A549 (cell line): ENCODE results near the gene ASMT. TPM values are rescaled to one million over a fixed set of nuclear protein-coding genes. Genes with fewer than 3 reads are reported as not detected.
A peak's percentile ranks its signal among the peaks of the same experiment; 100 is the strongest.
"Not testable (repeated sequence)": the region's sequence is repeated elsewhere in the genome, so short reads cannot be mapped to it uniquely, and the experiment has no call there.

ENCODE experiments used
- ATAC-seq, 2 experiments: fragments of 200-7000 bp in 1 of 2; fragments of >200 bp in 1 of 2; cut with Nextera tagmentation in 1 of 2; cut with Tn5 transposase in 1 of 2; 3 replicates each; pipeline versions ENCODE4 v1.8.0 to v1.9.1; 2018 to 2020; ENCODE audit warnings: mild to moderate bottlenecking in 1 of 2, moderate library complexity in 1 of 2
- CTCF ChIA-PET: fragments of 300-600 bp; sonication (Branson Sonifier 250); formaldehyde crosslinking; extraction: SDS; loops from one replicate; lab custom pipeline; 2021; ENCODE audit warnings: antibody characterized with exemption, inconsistent platforms; lab: Yijun Ruan, JAX
- POLR2A ChIA-PET: fragments of 350-600 bp; formaldehyde crosslinking; extraction: SDS; loops from one replicate; lab custom pipeline; 2021; ENCODE audit warnings: antibody characterized with exemption, inconsistent platforms; lab: Yijun Ruan, JAX
- DNase-seq, 2 experiments: peaks; one replicate each; pipeline versions ENCODE4 v3.0.0 to v3.0.0-alpha.2; 2011 to 2016; ENCODE audit warnings: low read depth in 1 of 2, low spot score in 1 of 2
- FAIRE-seq: peaks from 2 replicates; lab custom pipeline; 2011; peaks lifted over from hg19 to GRCh38; lab: Jason Lieb, UNC
- H3K27ac ChIP-seq, 2 experiments: fragments of >200 bp; sonication (Bioruptor Twin); formaldehyde crosslinking; 3 replicates each; pipeline ENCODE4 v1.5.1; 2016 to 2017
- H3K4me1 ChIP-seq: fragments of >200 bp; sonication (Bioruptor Twin); formaldehyde crosslinking; 3 replicates; pipeline ENCODE4 v1.6.1; 2016
- H3K4me2 ChIP-seq: fragments of >200 bp; sonication (Bioruptor Twin); formaldehyde crosslinking; 3 replicates; pipeline ENCODE4 v1.6.1; 2016
- H3K4me3 ChIP-seq: fragments of >200 bp; sonication (Bioruptor Twin); formaldehyde crosslinking; 3 replicates; pipeline ENCODE4 v1.5.1; 2016
- H3K9me3 ChIP-seq: fragments of >200 bp; sonication (Bioruptor Twin); formaldehyde crosslinking; 3 replicates; pipeline ENCODE4 v1.6.1; 2016
- CHD4 ChIP-seq: fragments of 200-600 bp; sonication (generic); IDR thresholded peaks from 2 replicates; pipeline ENCODE4 v1.6.1; 2016; ENCODE audit warnings: antibody characterized with exemption, mild to moderate bottlenecking, borderline replicate concordance
- FOSL2 ChIP-seq, 2 experiments: fragments of 450-650 bp in 1 of 2; fragments of >200 bp in 1 of 2; sonication (Bioruptor Twin) in 1 of 2; formaldehyde crosslinking; IDR thresholded peaks; 2 replicates each; pipeline versions ENCODE4 v1.5.0 to v1.6.1; 2016 to 2020; ENCODE audit warnings: mild to moderate bottlenecking in 1 of 2, moderate library complexity in 1 of 2
- MYC ChIP-seq: IDR thresholded peaks from 2 replicates; pipeline ENCODE4 v1.6.1; 2012; ENCODE audit warnings: mild to moderate bottlenecking, inconsistent platforms, low read length, improper control_type of control experiment, borderline replicate concordance
- NR3C1 ChIP-seq: fragments of >200 bp; sonication (Bioruptor Twin); formaldehyde crosslinking; IDR thresholded peaks from 3 replicates; pipeline ENCODE4 v1.6.1; 2017
- RCOR1 ChIP-seq: fragments of 150-350 bp; IDR thresholded peaks from 2 replicates; pipeline ENCODE4 v1.6.1; 2014; ENCODE audit warnings: antibody characterized with exemption, low read length, low read depth
- RFX5 ChIP-seq: fragments of 450-650 bp; IDR thresholded peaks from 2 replicates; pipeline ENCODE4 v1.7.1; 2014; ENCODE audit warnings: antibody characterized with exemption, mild to moderate bottlenecking, moderate library complexity
- RNF2 ChIP-seq: fragments of 200-600 bp; sonication (generic); IDR thresholded peaks from 2 replicates; pipeline ENCODE4 v1.6.1; 2016; ENCODE audit warnings: low read depth, mild to moderate bottlenecking, antibody characterized with exemption, moderate library complexity, borderline replicate concordance
- SREBF2 ChIP-seq: fragments of 450-650 bp; IDR thresholded peaks from 2 replicates; pipeline ENCODE4 v1.6.1; 2014; ENCODE audit warnings: mild to moderate bottlenecking, moderate library complexity
- WGBS: methylation state at CpG from one replicate; pipeline ENCODE4 v1.1.6; 2017; ENCODE audit errors: missing lambda C conversion rate; 5-methylcytosine and 5-hydroxymethylcytosine counted together
- polyA minus RNA-seq: library from RNA; depleted of rRNA, polyadenylated mRNA; stranded (reverse); fragments of >200 nt; gene quantifications from 2 replicates; pipeline ENCODE4 v1.2.3, GENCODE V29; 2011; rRNA and poly(A)+ RNA removed
- polyA plus RNA-seq, 4 experiments: library from polyadenylated mRNA; depleted of rRNA in 3 of 4; stranded (reverse); fragments of >200 nt; fragmentation: RNase III in 1 of 4; extraction: RNeasy Plus Mini Kit Qiagen cat#74134 plus additional on column Dnase treatment in 1 of 4; gene quantifications; 2 replicates in 3 of 4; 3 replicates in 1 of 4; pipeline ENCODE4 v1.2.3, GENCODE V29; 2011 to 2017
- TF ChIP-seq, protein P1 (sequence below): IDR thresholded peaks from 2 replicates; pipeline ENCODE4 v1.6.1; 2012
- TF ChIP-seq, protein P2 (sequence below): fragments of 250-450 bp; sonication (Bioruptor Pico); IDR thresholded peaks from 2 replicates; pipeline ENCODE4 v1.5.0; 2020; ENCODE audit warnings: low read depth, mild to moderate bottlenecking, moderate library complexity
- TF ChIP-seq, protein P3 (sequence below): fragments of 250-450 bp; sonication (Bioruptor Pico); IDR thresholded peaks from 2 replicates; pipeline ENCODE4 v1.5.0; 2021; ENCODE audit warnings: mild to moderate bottlenecking, moderate library complexity, borderline replicate concordance

Gene ASMT, protein sequence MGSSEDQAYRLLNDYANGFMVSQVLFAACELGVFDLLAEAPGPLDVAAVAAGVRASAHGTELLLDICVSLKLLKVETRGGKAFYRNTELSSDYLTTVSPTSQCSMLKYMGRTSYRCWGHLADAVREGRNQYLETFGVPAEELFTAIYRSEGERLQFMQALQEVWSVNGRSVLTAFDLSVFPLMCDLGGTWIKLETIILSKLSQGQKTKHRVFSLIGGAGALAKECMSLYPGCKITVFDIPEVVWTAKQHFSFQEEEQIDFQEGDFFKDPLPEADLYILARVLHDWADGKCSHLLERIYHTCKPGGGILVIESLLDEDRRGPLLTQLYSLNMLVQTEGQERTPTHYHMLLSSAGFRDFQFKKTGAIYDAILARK
- polyA plus RNA-seq (2011; rRNA removed) = 0.16 TPM in 2 replicates
- 0.06 and 0.09 TPM in 2 replicates for polyA plus RNA-seq (2012; cell fraction: cytosol; rRNA removed)
- 0.72 and 1.8 TPM in 2 replicates for polyA plus RNA-seq (2012; cell fraction: nucleus; rRNA removed)
- polyA plus RNA-seq (2017; fragmentation: RNase III; extraction: RNeasy Plus Mini Kit Qiagen cat#74134 plus additional on column Dnase treatment) = 0.12 to 0.20 TPM in 2 of 3 replicates, not detected in the other
- polyA minus RNA-seq = 1.6 TPM in 1 of 2 replicates, not detected in the other

DNA sequence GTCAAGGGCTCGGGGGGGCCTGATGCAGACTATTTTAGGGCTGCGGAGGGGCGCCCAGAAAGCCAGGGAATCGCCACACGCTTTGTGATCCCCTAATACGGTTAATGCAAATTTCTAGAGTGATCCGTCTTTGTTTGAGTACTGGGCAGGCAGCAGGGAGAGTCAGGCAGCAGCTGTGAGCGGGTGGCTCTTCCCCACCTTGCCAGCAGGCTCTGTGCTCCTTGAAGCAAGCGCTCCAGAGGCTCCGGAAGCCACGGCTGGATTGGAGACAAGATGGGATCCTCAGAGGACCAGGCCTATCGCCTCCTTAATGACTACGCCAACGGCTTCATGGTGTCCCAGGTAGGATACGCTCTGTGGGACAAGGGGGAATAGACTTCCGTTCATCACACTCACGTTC lies at the start of gene ASMT:
Gene ASMT (plus strand): TSS at position 133 of the 400 bp plus-strand sequence. CDS start 141 bp downstream, at position 274.
- DNase-seq = no peak
- no peak for FAIRE-seq
- ATAC-seq = no peak; a peak in 1 of 6 replicates
- Histone ChIP-seq H3K9me3 (no peaks in the 10 kb centered on the region), H3K4me2 (no peak within 1 kb of the TSS), H3K27ac (no peak within 1 kb of the TSS), H3K4me3 (no peak within 1 kb of the TSS), H3K4me1 (no peaks in the 10 kb centered on the region)
- ChIA-PET CTCF (no interaction called here), POLR2A (no interaction called here)
- WGBS = 74% methylated on average over 17 of the region's 17 CpGs
- TF ChIP-seq RFX5 (no peak), NR3C1 (no peak)

DNA sequence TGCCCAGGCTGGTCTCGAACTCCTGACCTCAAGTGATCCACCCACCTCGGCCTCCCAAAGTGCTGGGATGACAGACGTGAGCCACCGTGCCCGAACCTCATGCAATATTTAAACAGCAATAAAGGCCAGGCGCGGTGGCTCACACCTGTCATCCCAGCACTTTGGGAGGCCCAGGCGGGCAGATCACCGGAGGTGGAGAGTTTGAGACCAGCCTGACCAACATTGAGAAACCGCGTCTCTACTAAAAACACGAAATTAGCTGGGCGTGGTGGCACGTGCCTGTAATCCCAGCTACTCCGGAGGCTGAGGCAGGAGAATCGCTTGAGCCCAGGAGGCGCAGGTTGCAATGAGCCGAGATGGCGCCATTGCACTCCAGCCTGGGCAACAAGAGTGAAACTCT lies 40.7 kb upstream of the ASMT start:
- POLR2A ChIA-PET, FAIRE-seq, H3K4me1 ChIP-seq, DNase-seq, H3K4me2 ChIP-seq, ATAC-seq, H3K27ac ChIP-seq, H3K9me3 ChIP-seq, H3K4me3 ChIP-seq, CTCF ChIA-PET: not testable (repeated sequence)
- WGBS = 50% methylated on average over 17 of the region's 19 CpGs

DNA sequence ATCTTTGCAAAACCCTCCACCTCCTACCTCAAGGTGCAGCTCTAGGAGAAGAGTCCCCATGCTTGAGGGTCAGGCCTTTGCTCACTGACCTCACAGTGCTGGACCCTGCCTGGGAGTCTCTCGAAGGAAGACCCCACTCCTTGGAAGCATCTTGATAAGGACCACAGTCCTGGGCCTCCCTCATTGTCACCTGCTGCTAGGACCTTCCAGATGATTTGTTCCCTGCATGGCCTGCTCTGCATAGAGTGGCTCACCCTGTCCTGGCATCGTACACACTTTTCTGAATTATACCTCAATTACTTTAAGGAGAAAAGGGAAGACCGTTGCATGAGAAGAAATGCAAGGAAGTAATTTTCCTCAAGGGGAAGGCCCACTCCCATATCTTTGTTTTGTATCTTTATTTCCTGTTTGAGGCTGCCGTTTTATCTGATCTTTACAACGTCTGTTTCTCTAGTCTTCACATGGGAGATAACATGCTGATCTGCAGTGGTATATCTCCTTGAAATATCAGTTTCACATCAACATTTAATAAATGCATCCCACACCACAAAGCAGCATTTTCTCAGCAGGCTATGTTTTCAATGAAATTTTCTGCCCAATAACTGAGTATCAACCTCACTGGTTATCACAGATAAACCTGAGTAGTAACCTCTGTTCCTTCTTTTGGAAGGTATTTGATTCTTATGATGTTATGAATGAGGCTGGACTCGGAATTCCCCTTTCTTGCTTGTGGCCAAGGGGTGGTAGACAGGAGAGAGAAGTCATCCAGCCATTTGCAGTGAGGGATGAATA lies 38.5 kb upstream of the ASMT start:
- DNase-seq (no peak), FAIRE-seq (no peak), ATAC-seq (0 out of 6 replicates have a peak, but pooled peaks of 1 of the 2 experiments have one; percentile 39)
- TF ChIP-seq, protein P1, sequence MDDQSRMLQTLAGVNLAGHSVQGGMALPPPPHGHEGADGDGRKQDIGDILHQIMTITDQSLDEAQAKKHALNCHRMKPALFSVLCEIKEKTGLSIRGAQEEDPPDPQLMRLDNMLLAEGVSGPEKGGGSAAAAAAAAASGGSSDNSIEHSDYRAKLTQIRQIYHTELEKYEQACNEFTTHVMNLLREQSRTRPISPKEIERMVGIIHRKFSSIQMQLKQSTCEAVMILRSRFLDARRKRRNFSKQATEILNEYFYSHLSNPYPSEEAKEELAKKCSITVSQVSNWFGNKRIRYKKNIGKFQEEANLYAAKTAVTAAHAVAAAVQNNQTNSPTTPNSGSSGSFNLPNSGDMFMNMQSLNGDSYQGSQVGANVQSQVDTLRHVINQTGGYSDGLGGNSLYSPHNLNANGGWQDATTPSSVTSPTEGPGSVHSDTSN = no peak
- no peak for TF ChIP-seq CHD4
- no peak for TF ChIP-seq RNF2
- TF ChIP-seq SREBF2 = no peak
- no peak for TF ChIP-seq MYC
- TF ChIP-seq, protein P2, sequence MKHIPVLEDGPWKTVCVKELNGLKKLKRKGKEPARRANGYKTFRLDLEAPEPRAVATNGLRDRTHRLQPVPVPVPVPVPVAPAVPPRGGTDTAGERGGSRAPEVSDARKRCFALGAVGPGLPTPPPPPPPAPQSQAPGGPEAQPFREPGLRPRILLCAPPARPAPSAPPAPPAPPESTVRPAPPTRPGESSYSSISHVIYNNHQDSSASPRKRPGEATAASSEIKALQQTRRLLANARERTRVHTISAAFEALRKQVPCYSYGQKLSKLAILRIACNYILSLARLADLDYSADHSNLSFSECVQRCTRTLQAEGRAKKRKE (CRISPR knock-in tag) = no peak
- TF ChIP-seq, protein P3, sequence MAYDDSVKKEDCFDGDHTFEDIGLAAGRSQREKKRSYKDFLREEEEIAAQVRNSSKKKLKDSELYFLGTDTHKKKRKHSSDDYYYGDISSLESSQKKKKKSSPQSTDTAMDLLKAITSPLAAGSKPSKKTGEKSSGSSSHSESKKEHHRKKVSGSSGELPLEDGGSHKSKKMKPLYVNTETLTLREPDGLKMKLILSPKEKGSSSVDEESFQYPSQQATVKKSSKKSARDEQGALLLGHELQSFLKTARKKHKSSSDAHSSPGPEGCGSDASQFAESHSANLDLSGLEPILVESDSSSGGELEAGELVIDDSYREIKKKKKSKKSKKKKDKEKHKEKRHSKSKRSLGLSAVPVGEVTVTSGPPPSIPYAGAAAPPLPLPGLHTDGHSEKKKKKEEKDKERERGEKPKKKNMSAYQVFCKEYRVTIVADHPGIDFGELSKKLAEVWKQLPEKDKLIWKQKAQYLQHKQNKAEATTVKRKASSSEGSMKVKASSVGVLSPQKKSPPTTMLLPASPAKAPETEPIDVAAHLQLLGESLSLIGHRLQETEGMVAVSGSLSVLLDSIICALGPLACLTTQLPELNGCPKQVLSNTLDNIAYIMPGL (CRISPR knock-in tag) = no peak
- TF ChIP-seq RCOR1 = no peak
- TF ChIP-seq FOSL2 (IDR thresholded peaks at IDR 0.05) = no peak
- no peak for TF ChIP-seq FOSL2 (CRISPR knock-in tag; IDR thresholded peaks at IDR 0.05)
- Histone ChIP-seq H3K9me3 (no peaks in the 10 kb centered on the region), H3K4me2 (no peak overlapping the region), H3K4me1 (no peaks in the 10 kb centered on the region), H3K27ac (no peak overlapping the region), H3K4me3 (no peak overlapping the region)
- ChIA-PET CTCF (no interaction called here), POLR2A (no interaction called here)
- WGBS = 17% methylated on average over 6 of the region's 6 CpGs
